Measurements from ENCODE around the gene GPAM. TPM values are rescaled to one million over a fixed set of nuclear protein-coding genes. Genes with fewer than 3 reads are reported as not detected.
"Not testable (repeated sequence)": the region's sequence is repeated elsewhere in the genome, so short reads cannot be mapped to it uniquely, and the experiment has no call there.

Gene GPAM
- total and polyA plus RNA-seq, 2 experiments from 2014 or later = 4.7 to 11.1 TPM

DNA sequence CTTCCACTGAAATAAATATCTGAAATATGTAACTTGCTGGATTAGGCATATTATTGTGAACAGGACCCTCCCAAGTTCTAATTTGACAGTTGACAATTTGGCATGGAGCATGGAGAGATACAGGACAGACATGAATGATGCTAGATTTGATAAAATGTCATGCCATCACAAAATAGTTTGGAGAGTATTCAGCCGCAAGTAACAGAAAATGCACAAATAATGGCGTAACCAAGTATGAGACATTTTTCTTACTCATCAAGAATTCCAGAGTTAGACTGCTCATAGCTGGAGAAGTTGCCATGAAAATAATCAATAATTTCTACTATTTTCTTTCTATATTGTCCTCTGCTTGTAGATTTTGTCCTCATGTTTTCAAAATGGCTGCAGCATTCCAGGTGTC, 45.5 kb upstream of the GPAM start:
- Histone ChIP-seq H3K4me3 (no peak overlapping the region), H3K27me3 (no peaks in the 10 kb centered on the region), H3K27ac (no peak overlapping the region), H3K36me3 (no peaks in the 10 kb centered on the region), H3K4me1 (ENCODE audit: low read depth) (peaks cover 8% of the 10 kb centered on the region), H3K9me3 (ENCODE audit: low read depth) (no peaks in the 10 kb centered on the region)
- DNase-seq (ENCODE audit: low read depth in 1 of 2, low spot score in 1 of 2) = no peak
- TF ChIP-seq, protein P1, sequence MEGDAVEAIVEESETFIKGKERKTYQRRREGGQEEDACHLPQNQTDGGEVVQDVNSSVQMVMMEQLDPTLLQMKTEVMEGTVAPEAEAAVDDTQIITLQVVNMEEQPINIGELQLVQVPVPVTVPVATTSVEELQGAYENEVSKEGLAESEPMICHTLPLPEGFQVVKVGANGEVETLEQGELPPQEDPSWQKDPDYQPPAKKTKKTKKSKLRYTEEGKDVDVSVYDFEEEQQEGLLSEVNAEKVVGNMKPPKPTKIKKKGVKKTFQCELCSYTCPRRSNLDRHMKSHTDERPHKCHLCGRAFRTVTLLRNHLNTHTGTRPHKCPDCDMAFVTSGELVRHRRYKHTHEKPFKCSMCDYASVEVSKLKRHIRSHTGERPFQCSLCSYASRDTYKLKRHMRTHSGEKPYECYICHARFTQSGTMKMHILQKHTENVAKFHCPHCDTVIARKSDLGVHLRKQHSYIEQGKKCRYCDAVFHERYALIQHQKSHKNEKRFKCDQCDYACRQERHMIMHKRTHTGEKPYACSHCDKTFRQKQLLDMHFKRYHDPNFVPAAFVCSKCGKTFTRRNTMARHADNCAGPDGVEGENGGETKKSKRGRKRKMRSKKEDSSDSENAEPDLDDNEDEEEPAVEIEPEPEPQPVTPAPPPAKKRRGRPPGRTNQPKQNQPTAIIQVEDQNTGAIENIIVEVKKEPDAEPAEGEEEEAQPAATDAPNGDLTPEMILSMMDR (IDR thresholded peaks at IDR 0.05; ENCODE audit: low read depth, low read length) = no peak

- not testable (repeated sequence) for DNase-seq (ENCODE audit: low read depth in 1 of 2, low spot score in 1 of 2); H3K27ac ChIP-seq; H3K9me3 ChIP-seq (ENCODE audit: low read depth); H3K4me3 ChIP-seq; H3K36me3 ChIP-seq; H3K27me3 ChIP-seq; H3K4me1 ChIP-seq (ENCODE audit: low read depth)
Measured at GRCh38 chr10:112228366-112229088, 45.0 kb upstream of the GPAM start.

DNA sequence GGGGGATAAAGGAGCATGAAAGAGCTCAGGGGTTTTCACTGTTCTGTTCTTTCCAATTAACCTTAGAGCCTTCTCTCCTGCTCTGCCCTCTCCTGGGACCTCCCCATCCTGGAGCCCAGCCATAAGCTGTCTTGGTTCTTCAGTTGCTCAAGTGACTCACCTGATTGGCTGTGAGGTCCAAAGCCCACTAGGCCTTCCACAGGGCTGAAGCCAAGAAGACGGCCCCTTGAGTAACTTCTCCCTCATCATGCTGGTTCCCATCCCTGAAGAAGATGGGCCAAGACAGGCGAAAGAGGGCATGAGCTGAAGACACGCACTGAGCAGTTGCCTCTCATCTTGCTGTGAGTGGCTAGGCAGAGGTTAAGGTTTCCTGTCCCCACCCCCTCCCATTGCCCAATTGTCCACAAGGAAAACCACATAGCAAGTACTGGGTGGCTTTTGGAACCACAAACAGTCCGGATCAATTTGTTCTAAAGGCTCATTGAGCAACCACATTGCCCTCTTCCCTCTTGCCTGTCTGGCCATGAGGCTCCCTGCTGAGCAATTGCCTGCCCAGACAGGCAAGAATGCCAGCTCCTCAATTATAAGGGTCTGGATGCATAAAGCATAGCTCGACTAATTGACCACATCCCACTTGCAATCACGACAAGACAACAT, 43.9 kb upstream of the GPAM start:
- DNase-seq (ENCODE audit: low read depth in 1 of 2, low spot score in 1 of 2) = peak in 1 of 2 donors; percentile 63

GRCh38 chr10:112226439-112227248, 43.1 kb upstream of the GPAM start:
- Histone ChIP-seq H3K9me3 (ENCODE audit: low read depth) (no peaks in the 10 kb centered on the region), H3K4me1 (ENCODE audit: low read depth) (no peaks in the 10 kb centered on the region), H3K27ac (no peak overlapping the region), H3K27me3 (no peaks in the 10 kb centered on the region), H3K4me3 (no peak overlapping the region), H3K36me3 (no peaks in the 10 kb centered on the region)
- TF ChIP-seq, protein P1 (IDR thresholded peaks at IDR 0.05; ENCODE audit: low read depth, low read length) = no peak
- no peak for DNase-seq (ENCODE audit: low read depth in 1 of 2, low spot score in 1 of 2)

More for the DNA sequence above, 43.9 kb upstream of the GPAM start:
- TF ChIP-seq, protein P1 (IDR thresholded peaks at IDR 0.05; ENCODE audit: low read depth, low read length) = no peak
- no peak overlapping the region for H3K4me3 ChIP-seq
- peaks cover 6% of the 10 kb centered on the region for H3K4me1 ChIP-seq (ENCODE audit: low read depth)
- no peaks in the 10 kb centered on the region for H3K9me3 ChIP-seq (ENCODE audit: low read depth)
- no peak overlapping the region for H3K27ac ChIP-seq
- no peaks in the 10 kb centered on the region for H3K27me3 ChIP-seq
- H3K36me3 ChIP-seq = no peaks in the 10 kb centered on the region

DNA sequence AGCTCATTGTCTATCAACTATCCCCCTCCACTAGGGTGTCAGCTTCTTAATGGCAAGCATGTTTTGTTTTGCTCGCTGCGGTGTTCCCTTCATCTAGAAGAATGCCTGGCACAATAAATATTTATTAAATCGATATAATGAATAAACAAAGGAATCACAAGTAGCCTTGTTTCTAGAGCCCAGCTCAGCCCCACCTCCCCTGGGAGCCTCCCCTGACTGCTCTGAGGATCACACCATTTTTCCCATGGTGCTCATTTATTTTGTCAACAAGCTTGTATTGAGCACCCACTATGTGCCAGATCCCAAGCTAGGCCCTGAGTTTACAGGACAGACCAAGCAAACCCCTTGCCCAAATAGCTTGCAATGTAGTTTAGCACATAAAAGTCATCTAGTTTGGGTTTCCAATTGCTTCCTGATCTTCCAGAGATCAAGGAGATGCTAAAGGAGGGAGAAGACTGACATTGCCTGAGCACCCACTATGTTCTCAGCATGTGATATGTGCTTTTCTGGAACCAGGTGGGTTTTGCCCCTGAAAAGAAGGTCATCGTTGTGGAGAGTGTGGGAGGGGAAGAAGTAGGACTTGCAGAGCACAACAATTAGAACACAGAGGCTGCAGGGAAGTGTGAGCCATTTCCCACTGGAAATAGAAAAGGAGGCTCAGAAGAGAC, 42.3 kb upstream of the GPAM start:
- Histone ChIP-seq H3K4me1 (ENCODE audit: low read depth) (no peaks in the 10 kb centered on the region), H3K27me3 (no peaks in the 10 kb centered on the region), H3K27ac (no peak overlapping the region), H3K4me3 (no peak overlapping the region), H3K36me3 (no peaks in the 10 kb centered on the region), H3K9me3 (ENCODE audit: low read depth) (no peaks in the 10 kb centered on the region)
- TF ChIP-seq, protein P1 (IDR thresholded peaks at IDR 0.05; ENCODE audit: low read depth, low read length) = no peak
- DNase-seq (ENCODE audit: low read depth in 1 of 2, low spot score in 1 of 2) = no peak
